Measurements from ENCODE around the gene PTAFR. TPM values are rescaled to one million over a fixed set of nuclear protein-coding genes. Genes with fewer than 3 reads are reported as not detected.

Gene PTAFR
- total RNA-seq, 1 donor from 2014 or later: 0.48 TPM

DNA sequence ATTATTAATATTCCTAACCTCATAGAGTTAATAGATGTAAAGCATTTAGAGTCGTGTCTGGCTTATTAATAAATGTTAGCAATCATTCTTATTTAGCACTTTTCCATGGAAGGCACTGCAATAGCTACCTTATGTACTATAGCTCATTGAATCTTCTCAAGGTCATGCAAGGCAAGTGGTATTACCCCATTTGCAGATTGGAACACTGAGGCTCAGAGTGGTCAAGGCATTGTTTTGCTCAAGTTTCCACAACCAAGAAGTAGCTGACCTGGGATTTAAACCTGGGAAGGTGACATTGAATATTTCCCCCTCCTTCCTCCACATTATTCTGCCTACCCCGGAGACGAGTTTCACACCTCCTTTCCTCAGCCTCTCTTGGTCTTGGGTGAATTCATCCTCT, 50.3 kb downstream of the PTAFR start:
- H3K4me3 Mint-ChIP-seq: no peak overlapping the region
- H3K36me3 Mint-ChIP-seq: no peaks in the 10 kb centered on the region
- H3K27ac Mint-ChIP-seq: no peak overlapping the region
- H3K27me3 Mint-ChIP-seq: peaks cover 20% of the 10 kb centered on the region
- no peaks in the 10 kb centered on the region for H3K4me1 Mint-ChIP-seq (ENCODE audit: unreplicated experiment)
- TF ChIP-seq, protein P1, sequence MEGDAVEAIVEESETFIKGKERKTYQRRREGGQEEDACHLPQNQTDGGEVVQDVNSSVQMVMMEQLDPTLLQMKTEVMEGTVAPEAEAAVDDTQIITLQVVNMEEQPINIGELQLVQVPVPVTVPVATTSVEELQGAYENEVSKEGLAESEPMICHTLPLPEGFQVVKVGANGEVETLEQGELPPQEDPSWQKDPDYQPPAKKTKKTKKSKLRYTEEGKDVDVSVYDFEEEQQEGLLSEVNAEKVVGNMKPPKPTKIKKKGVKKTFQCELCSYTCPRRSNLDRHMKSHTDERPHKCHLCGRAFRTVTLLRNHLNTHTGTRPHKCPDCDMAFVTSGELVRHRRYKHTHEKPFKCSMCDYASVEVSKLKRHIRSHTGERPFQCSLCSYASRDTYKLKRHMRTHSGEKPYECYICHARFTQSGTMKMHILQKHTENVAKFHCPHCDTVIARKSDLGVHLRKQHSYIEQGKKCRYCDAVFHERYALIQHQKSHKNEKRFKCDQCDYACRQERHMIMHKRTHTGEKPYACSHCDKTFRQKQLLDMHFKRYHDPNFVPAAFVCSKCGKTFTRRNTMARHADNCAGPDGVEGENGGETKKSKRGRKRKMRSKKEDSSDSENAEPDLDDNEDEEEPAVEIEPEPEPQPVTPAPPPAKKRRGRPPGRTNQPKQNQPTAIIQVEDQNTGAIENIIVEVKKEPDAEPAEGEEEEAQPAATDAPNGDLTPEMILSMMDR (conservative IDR thresholded peaks at IDR 0.05): no peak
- no peaks in the 10 kb centered on the region for H3K9me3 Mint-ChIP-seq
- no peak for DNase-seq (ENCODE audit: extremely low spot score, unreplicated experiment)

DNA sequence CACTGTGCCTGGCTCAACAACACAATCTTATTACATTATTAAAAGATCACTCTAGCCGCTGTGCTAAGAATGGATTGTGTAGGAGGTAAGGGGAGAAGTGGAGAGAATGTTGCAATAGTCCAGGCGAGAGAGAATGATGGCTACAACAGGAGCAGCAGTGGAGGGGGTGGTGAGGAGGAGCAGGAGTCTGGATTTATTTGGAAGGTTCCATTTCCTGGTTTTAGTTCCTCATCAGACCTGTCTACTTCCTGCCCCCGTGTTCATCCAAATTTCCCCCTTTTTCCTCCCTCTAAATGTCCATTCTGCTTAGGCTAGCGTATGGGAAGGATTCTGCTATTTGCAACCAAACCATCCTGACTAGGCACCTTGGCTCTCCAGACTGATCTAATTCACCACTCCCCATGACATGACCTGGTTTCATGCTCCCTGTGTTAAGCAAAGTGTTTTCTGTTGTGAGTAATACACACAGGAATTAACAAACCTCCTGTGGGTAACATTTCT, 53.0 kb downstream of the PTAFR start:
- peaks cover 14% of the 10 kb centered on the region for H3K27me3 Mint-ChIP-seq
- H3K4me1 Mint-ChIP-seq (ENCODE audit: unreplicated experiment): no peaks in the 10 kb centered on the region
- no peak overlapping the region for H3K27ac Mint-ChIP-seq
- TF ChIP-seq, protein P1 (conservative IDR thresholded peaks at IDR 0.05): no peak
- no peak for DNase-seq (ENCODE audit: extremely low spot score, unreplicated experiment)
- no peaks in the 10 kb centered on the region for H3K9me3 Mint-ChIP-seq
- no peaks in the 10 kb centered on the region for H3K36me3 Mint-ChIP-seq
- H3K4me3 Mint-ChIP-seq: no peak overlapping the region

DNA sequence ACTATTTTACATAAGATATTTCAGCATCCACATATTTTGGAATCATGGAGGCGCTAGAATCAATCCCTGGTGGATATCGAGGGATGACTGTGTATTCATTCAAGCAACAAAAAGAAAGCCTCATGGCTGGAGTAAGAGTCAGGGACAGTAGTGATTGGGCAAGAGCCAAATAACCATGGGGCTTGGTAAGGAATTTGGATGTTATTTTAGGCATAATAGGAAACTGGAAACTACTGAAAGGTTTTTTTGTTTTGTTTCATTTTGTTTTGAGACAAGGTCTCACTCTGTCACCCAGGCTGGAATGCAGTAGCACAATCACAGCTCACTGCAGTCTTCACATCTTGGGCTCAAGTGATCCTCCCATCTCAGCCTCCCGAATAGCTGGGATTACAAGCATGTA, 54.3 kb downstream of the PTAFR start:
- no peak for DNase-seq (ENCODE audit: extremely low spot score, unreplicated experiment)
- Mint-ChIP-seq H3K4me3 (no peak overlapping the region), H3K4me1 (ENCODE audit: unreplicated experiment) (no peaks in the 10 kb centered on the region), H3K36me3 (no peaks in the 10 kb centered on the region), H3K9me3 (no peaks in the 10 kb centered on the region), H3K27ac (no peak overlapping the region), H3K27me3 (peaks cover 7% of the 10 kb centered on the region)
- TF ChIP-seq, protein P1 (conservative IDR thresholded peaks at IDR 0.05): no peak

DNA sequence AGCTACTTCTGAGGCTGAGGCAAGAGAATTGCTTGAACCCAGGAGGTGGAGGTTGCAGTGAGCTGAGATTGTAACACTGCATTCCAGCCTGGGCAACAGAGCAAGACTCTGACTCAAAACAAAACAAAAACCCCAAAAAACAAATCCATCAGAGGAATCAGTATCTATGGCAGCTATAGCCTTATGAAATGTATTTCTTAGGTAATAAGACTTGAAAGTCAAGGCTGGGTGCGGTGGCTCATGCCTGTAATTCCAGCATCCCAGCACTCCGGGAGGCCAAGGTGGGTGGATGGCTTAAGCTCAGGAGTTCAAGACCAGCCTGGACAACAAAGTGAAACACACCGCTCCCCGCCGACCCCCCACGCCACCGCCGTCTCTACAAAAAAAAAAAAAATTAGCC, 56.9 kb downstream of the PTAFR start:
- H3K4me3 Mint-ChIP-seq: no peak overlapping the region
- no peaks in the 10 kb centered on the region for H3K4me1 Mint-ChIP-seq (ENCODE audit: unreplicated experiment)
- no peak overlapping the region for H3K27ac Mint-ChIP-seq

DNA sequence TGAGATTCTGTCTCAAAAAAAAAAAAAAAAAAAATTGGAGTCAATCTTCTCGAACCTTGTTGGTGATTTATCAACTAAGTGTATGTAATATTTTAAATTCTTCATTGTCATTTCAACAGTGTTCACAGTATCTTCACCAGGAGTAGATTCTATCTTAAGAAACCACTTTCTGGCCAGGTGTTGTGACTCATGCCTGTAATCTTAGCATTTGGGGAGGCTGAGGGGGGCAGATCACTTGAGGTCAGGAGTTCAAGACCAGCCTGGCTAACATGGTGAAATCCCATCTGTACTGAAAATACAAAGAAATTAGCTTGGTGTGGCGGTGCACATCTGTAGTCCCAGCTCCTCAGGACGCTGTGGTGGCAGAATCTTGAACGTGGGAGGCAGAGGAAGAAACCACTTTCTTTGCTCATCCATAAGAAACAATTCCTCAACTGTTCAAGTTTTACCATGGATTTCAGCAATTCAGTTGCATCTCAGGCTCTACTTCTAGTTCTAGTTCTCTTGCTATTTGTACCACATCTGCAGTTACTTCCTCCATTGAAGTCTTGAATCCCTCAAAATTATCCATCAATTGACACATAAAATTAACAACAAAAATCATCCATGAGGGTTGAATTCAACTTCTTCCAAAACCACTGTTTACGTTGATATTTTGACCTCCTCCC, 57.7 kb downstream of the PTAFR start:
- no peaks in the 10 kb centered on the region for H3K27me3 Mint-ChIP-seq
- DNase-seq (ENCODE audit: extremely low spot score, unreplicated experiment): no peak
- H3K4me3 Mint-ChIP-seq: no peak overlapping the region
- H3K4me1 Mint-ChIP-seq (ENCODE audit: unreplicated experiment): no peaks in the 10 kb centered on the region
- no peak overlapping the region for H3K27ac Mint-ChIP-seq
- TF ChIP-seq, protein P1 (conservative IDR thresholded peaks at IDR 0.05): no peak
- no peaks in the 10 kb centered on the region for H3K36me3 Mint-ChIP-seq
- no peaks in the 10 kb centered on the region for H3K9me3 Mint-ChIP-seq

More for the DNA sequence above, 56.9 kb downstream of the PTAFR start:
- DNase-seq (ENCODE audit: extremely low spot score, unreplicated experiment): no peak
- TF ChIP-seq, protein P1 (conservative IDR thresholded peaks at IDR 0.05): no peak
- H3K36me3 Mint-ChIP-seq: no peaks in the 10 kb centered on the region
- H3K9me3 Mint-ChIP-seq: no peaks in the 10 kb centered on the region
- H3K27me3 Mint-ChIP-seq: no peaks in the 10 kb centered on the region

All from type B pancreatic cell (in vitro differentiated cells).